ENCODE measurements around the gene SLC4A11. TPM values are rescaled to one million over a fixed set of nuclear protein-coding genes. Genes with fewer than 3 reads are reported as not detected.
A peak's percentile ranks its signal among the peaks of the same experiment; 100 is the strongest.
"Not testable (repeated sequence)": the region's sequence is repeated elsewhere in the genome, so short reads cannot be mapped to it uniquely, and the experiment has no call there.

Gene SLC4A11
- total RNA-seq, 1 experiment from 2014 or later = 71.0 TPM

GRCh38 chr20:3229798-3230197 lies 9.2 kb downstream of the SLC4A11 start:
- DNase-seq (ENCODE audit: extremely low read depth, low read depth) = no peak

GRCh38 chr20:3229158-3229557 lies 9.8 kb downstream of the SLC4A11 start:
- DNase-seq (ENCODE audit: extremely low read depth, low read depth) = no peak

- DNase-seq (ENCODE audit: extremely low read depth, low read depth) = no peak
Observed at GRCh38 chr20:3228750-3229032, 10.3 kb downstream of the SLC4A11 start.

- DNase-seq (ENCODE audit: extremely low read depth, low read depth) = no peak
Observed at GRCh38 chr20:3227936-3228749, 10.8 kb downstream of the SLC4A11 start.

GRCh38 chr20:3227506-3227905 lies 11.5 kb downstream of the SLC4A11 start:
- DNase-seq (ENCODE audit: extremely low read depth, low read depth) = no peak

- no peak for DNase-seq (ENCODE audit: extremely low read depth, low read depth)
Observed at GRCh38 chr20:3226864-3227263, 12.1 kb downstream of the SLC4A11 start.

GRCh38 chr20:3226093-3226492 lies 12.9 kb downstream of the SLC4A11 start:
- no peak for DNase-seq (ENCODE audit: extremely low read depth, low read depth)

GRCh38 chr20:3224681-3225421 lies 14.1 kb downstream of the SLC4A11 start:
- DNase-seq (ENCODE audit: extremely low read depth, low read depth) = no peak

- DNase-seq (ENCODE audit: extremely low read depth, low read depth) = no peak
Observed at GRCh38 chr20:3223994-3224680, 14.9 kb downstream of the SLC4A11 start.

- DNase-seq (ENCODE audit: extremely low read depth, low read depth) = no peak
Observed at GRCh38 chr20:3223651-3223993, 15.4 kb downstream of the SLC4A11 start.

- DNase-seq (ENCODE audit: extremely low read depth, low read depth) = peak; percentile 63
Observed at GRCh38 chr20:3222635-3223600, 16.1 kb downstream of the SLC4A11 start.

GRCh38 chr20:3221398-3222226 lies 17.4 kb downstream of the SLC4A11 start:
- DNase-seq (ENCODE audit: extremely low read depth, low read depth) = no peak

GRCh38 chr20:3218307-3218988 lies 20.5 kb downstream of the SLC4A11 start:
- peak; percentile 59 for DNase-seq (ENCODE audit: extremely low read depth, low read depth)

GRCh38 chr20:3215359-3215917 lies 23.6 kb downstream of the SLC4A11 start:
- not testable (repeated sequence) for DNase-seq (ENCODE audit: extremely low read depth, low read depth)

- DNase-seq (ENCODE audit: extremely low read depth, low read depth) = no peak
Observed at GRCh38 chr20:3213226-3213625, 25.8 kb downstream of the SLC4A11 start.

GRCh38 chr20:3210346-3210745 lies 28.6 kb downstream of the SLC4A11 start:
- no peak for DNase-seq (ENCODE audit: extremely low read depth, low read depth)

- DNase-seq (ENCODE audit: extremely low read depth, low read depth) = no peak
Observed at GRCh38 chr20:3209946-3210317, 29.1 kb downstream of the SLC4A11 start.

- no peak for DNase-seq (ENCODE audit: extremely low read depth, low read depth)
Observed at GRCh38 chr20:3209257-3209945, 29.6 kb downstream of the SLC4A11 start, which contains the start of gene ITPA. TSS of gene ITPA (plus strand) at chr20:3209498. CDS start at chr20:3209552, 54 bp downstream.
